AG09309 (cell line): ENCODE data around the gene HAPLN3.
A peak's percentile ranks its signal among the peaks of the same experiment; 100 is the strongest.
"Not testable (repeated sequence)": the region's sequence is repeated elsewhere in the genome, so short reads cannot be mapped to it uniquely, and the experiment has no call there.

Source experiments
- DNase-seq: peaks from one replicate; pipeline ENCODE4 v3.0.0-alpha.2; 2010; ENCODE audit warnings: low read depth
- H3K4me3 ChIP-seq: 2 replicates; pipeline ENCODE4 v1.5.1; 2011; ENCODE audit warnings: mild to moderate bottlenecking, low read depth, low read length, moderate library complexity; ENCODE audit not compliant: control insufficient read depth
- CTCF ChIP-seq: IDR thresholded peaks from 2 replicates; pipeline ENCODE4 v1.5.1; 2011; ENCODE audit warnings: mild to moderate bottlenecking, low read depth, low read length, inconsistent platforms; ENCODE audit not compliant: insufficient read depth, control insufficient read depth; ENCODE audit errors: missing control alignments

HAPLN3 gene

GRCh38 chr15:88932271-88932874 is 37.0 kb upstream of the HAPLN3 start:
- no peak for DNase-seq
- TF ChIP-seq CTCF: no peak
- H3K4me3 ChIP-seq: no peak overlapping the region

- H3K4me3 ChIP-seq: no peak overlapping the region
- DNase-seq: no peak
- TF ChIP-seq CTCF: no peak
These were observed 35.2 kb upstream of the HAPLN3 start for GRCh38 chr15:88930579-88930978.

- H3K4me3 ChIP-seq, DNase-seq: not testable (repeated sequence)
These were observed 34.2 kb upstream of the HAPLN3 start for GRCh38 chr15:88929358-88930098.

GRCh38 chr15:88928192-88928591 is 32.8 kb upstream of the HAPLN3 start:
- H3K4me3 ChIP-seq, DNase-seq: not testable (repeated sequence)

- not testable (repeated sequence) for DNase-seq, H3K4me3 ChIP-seq
These were observed 30.3 kb upstream of the HAPLN3 start for GRCh38 chr15:88925648-88926047.

GRCh38 chr15:88920892-88921435 is 25.6 kb upstream of the HAPLN3 start:
- peak; percentile 55 for DNase-seq
- not testable (repeated sequence) for H3K4me3 ChIP-seq

- no peak overlapping the region for H3K4me3 ChIP-seq
- TF ChIP-seq CTCF: no peak
- peak; percentile 51 for DNase-seq
These were observed 25.0 kb upstream of the HAPLN3 start for GRCh38 chr15:88920186-88920891.

- no peak for TF ChIP-seq CTCF
- no peak overlapping the region for H3K4me3 ChIP-seq
- peak; percentile 99 for DNase-seq
These were observed 23.4 kb upstream of the HAPLN3 start for GRCh38 chr15:88918738-88919137.
